ENCODE data around the gene DHPS.
"Not testable (repeated sequence)": the region's sequence is repeated elsewhere in the genome, so short reads cannot be mapped to it uniquely, and the experiment has no call there.

Gene DHPS

GRCh38 chr19:12670159-12670928, 11.3 kb downstream of the DHPS start:
- DNase-seq = no peak

- peak; percentile 75 for DNase-seq
Measured at GRCh38 chr19:12669270-12670158, 12.2 kb downstream of the DHPS start.

GRCh38 chr19:12668932-12669269, 12.8 kb downstream of the DHPS start:
- DNase-seq = no peak

- no peak for DNase-seq
Measured at GRCh38 chr19:12668346-12668745, 13.3 kb downstream of the DHPS start.

- DNase-seq = no peak
Measured at GRCh38 chr19:12667731-12668302, 13.9 kb downstream of the DHPS start.

GRCh38 chr19:12666265-12667048, 15.2 kb downstream of the DHPS start, which contains the start of the genes MAN2B1 and WDR83:
Gene MAN2B1, minus strand, starts transcription at chr19:12666742. Its CDS starts 41 bp downstream, at chr19:12666701.
Gene WDR83, plus strand, starts transcription at chr19:12666807. Its CDS starts 2,984 bp downstream, at chr19:12669791.
- DNase-seq = peak; percentile 75

- DNase-seq = no peak
Measured at GRCh38 chr19:12665671-12666264, 15.9 kb downstream of the DHPS start.

GRCh38 chr19:12665281-12665573, 16.5 kb downstream of the DHPS start:
- DNase-seq = no peak

- no peak for DNase-seq
Measured at GRCh38 chr19:12664406-12665280, 17.0 kb downstream of the DHPS start.

- no peak for DNase-seq
Measured at GRCh38 chr19:12660980-12661379, 20.7 kb downstream of the DHPS start.

GRCh38 chr19:12657966-12658365, 23.7 kb downstream of the DHPS start:
- DNase-seq = no peak

GRCh38 chr19:12656899-12657571, 24.6 kb downstream of the DHPS start:
- DNase-seq = no peak

- no peak for DNase-seq
Measured at GRCh38 chr19:12655546-12655945, 26.1 kb downstream of the DHPS start.

- no peak for DNase-seq
Measured at GRCh38 chr19:12652219-12652618, 29.5 kb downstream of the DHPS start.

- no peak for DNase-seq
Measured at GRCh38 chr19:12649941-12650340, 31.7 kb downstream of the DHPS start.

GRCh38 chr19:12648088-12648487, 33.6 kb downstream of the DHPS start:
- DNase-seq = no peak

GRCh38 chr19:12647490-12648071, 34.1 kb downstream of the DHPS start:
- DNase-seq = peak; percentile 24

GRCh38 chr19:12647047-12647446, 34.6 kb downstream of the DHPS start:
- DNase-seq = no peak

GRCh38 chr19:12646551-12646950, 35.1 kb downstream of the DHPS start:
- DNase-seq = no peak

- DNase-seq = not testable (repeated sequence)
Measured at GRCh38 chr19:12643716-12644115, 38.0 kb downstream of the DHPS start.

GRCh38 chr19:12642506-12642905, 39.2 kb downstream of the DHPS start:
- no peak for DNase-seq

Data from NCI-H1436 (cell line).